ELR (cell line): Measurements from ENCODE around the gene COMP.
"Not testable (repeated sequence)": the region's sequence is repeated elsewhere in the genome, so short reads cannot be mapped to it uniquely, and the experiment has no call there.

Experiments used
- DNase-seq: peaks from one replicate; pipeline ENCODE4 v3.0.0-alpha.2; 2015; ENCODE audit warnings: low read depth

Gene COMP

DNA sequence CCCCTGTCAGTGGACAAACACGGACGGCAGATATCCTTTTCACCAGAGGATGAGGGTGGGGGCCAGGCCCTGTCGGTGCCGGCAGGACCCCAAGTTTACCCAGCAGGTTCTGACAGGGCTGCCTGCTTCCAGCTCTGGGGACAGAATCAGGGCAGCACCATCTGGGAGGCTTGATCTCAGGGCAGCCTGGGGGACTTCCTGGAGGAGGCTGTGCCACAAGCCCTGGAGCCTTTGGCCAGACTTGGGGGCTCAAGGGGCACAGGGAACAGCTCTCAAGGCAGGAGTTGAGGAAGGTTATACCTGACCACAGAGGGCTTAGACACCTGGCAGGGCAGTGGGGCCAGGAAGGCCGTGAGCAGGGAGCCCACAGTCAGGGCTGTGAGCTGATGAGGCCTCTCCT is 45.2 kb downstream of the COMP start:
- no peak for DNase-seq

DNA sequence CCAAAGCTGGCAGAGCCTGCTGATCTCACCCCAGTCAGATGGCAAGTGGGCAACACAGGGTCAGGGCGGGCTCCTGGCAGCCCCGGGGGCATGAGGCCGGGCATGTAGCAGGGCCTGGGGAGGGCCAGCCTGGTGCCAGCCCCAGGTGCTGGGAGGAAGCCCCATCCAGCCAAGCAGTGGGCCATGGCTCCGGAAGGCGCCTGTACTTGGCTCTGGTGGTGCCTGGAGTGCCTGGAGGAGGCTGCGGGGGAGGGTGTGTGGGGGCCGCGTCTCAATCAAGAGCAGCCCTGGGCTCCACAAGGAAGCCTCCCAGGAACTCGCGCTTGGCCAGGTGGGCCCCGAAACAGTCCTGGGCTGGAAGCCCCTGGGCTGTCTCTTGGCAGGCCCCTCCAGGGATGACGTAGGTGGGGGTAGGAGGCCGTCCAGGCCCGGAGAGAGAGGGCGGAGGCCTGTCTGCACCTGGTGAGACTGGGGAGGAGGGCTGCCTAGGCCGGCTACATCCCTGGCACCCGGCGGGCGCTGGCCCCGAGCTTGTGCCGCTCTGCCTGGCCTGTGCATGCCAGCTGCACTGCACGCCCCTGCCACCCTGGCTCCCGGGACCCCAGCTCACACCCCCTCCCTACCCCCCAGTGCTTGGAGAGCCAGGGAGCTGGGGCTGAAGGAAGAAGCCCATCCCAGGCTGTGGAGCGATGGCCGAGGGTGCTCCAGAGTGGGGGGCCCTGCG is 45.9 kb downstream of the COMP start:
- no peak for DNase-seq

DNA sequence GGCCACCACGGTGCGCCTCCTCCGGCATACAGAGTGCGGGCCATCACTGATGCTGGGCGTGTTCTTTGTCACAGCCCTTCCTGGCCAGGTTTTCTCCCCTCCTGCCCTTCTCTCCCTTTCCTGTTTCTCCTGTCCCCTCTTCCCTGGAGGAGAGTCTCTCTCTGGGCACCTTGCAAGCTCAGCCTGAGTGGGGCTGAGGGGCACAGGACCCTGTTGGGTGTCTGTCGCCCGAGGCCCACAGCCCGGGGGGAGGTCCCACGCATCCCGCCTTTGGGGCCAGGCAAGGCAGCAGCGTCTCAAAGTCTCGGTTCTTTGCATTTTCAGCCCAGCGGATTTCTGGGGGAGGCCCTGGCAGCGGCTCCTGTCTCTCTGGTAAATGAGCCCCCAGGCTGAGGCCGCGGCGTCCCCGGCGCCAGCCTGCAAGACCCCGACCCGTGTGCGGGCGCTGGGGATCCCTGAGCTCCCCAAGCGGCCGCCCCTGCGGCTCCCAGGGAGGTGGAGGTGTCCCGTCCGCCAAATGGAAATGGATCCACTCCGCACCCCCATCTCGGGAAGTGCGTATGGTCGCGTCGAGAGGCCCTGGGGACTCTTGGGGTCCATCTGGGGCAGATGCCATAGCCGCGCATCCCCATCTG is 47.2 kb downstream of the COMP start:
- DNase-seq = no peak

DNA sequence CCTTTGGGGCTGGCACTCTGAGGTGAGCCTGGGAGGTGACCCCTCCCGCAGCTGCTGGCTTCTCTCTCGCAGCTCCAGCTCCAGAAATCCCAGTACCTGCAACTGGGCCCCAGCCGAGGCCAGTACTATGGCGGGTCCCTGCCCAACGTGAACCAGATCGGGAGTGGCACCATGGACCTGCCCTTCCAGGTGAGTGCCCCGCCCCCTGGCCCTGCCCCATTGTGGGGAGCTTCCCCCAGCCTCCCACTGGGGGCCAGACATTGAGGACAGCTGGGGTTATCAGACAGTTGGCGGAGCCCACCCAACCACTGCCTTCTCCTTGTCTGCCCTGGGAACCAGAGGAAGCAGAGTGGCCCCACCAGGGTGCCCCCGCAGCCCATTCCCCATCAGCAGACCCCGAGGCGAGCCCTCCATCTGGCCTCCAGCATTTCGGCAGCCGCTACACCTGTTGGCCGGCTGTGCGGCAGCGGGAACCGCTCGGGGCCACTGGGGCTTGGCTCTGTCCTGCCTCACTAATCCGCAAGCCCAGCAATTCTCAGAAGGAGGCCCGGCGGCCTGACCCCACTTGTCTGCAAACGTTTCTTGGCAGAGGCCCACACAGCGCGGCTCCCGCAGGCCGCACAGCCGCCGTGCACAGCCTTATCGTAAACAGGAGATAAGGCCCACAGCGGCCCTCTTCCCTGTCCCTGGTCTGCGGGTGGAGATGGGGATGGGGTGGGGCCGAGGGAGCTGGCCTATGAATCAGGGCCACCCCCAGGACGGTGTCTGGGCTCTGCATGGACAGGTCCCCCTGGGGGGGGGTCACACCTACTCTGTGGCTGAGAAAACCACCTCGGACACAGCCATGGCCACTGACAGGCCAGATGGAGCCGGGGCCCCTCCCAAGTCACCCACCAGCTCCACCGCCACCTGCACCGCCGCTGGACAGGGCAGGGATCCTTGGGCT is 48.0 kb downstream of the COMP start:
- no peak for DNase-seq

DNA sequence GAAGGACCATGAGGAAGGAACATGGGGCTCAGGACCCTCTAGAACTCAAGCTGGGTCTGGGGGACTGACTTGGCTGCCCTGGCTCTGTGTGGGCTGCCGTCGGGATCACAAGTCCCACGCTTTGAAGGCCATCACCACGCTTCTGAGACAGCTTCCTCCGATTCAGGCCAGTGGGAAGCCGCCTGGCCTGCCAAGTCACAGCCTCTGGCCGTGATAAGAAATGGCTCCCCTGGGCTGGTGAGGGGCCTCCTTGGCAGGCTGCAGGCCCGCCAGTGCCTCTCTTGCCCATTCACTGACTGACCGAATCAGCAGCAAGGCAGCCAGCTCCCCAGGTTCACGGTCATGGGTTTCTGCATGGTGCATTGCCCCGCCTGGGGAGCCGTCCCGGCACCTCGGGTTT is 48.8 kb downstream of the COMP start:
- DNase-seq = no peak

DNA sequence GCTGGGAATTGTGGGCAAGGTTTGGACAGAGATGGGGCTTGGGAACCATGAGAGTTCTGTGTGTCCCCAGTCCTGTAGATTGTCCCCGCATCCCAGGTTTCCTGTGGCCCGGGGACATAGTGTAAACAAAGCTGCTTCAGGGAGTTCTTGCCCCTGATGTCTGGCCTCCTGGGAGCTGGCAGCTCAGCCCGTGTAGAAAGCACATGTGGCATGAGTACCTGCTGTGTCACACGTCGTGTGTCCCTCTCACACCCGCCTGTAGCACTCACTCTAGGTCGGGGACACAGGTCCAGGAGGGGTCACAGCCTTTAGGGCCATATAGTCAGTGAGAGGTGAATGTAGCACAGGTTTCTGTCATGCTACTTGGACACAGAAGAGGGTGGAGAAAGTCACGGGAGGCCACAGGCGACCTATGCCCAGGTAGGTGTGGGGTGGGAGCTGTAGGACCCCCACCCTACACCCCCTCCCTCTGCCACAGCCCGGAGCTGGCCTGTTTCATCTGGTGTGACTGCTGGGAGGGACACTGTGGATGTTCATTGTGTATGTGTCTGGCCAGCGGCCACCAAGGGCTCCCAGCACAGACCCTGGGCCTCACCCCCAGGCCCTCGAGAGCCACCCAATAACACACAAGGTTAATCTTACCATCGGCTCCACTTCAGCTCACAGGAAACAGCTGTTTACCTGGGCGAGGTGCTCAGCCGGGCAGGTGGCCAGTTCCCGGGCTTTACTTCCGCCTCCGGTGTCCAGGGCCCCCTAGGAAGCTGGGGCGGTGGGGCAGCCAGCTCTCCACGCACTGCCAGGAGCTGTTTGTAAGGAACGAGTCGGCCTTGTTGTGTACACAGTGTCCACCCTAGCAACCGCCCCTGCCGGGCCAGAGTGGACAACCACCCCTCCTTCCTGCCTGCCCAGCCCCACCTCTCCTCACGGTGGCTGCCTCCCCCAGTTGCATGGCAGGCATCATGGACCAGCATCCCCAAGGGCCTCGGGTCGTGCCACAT is 49.7 kb downstream of the COMP start:
- DNase-seq = no peak

DNA sequence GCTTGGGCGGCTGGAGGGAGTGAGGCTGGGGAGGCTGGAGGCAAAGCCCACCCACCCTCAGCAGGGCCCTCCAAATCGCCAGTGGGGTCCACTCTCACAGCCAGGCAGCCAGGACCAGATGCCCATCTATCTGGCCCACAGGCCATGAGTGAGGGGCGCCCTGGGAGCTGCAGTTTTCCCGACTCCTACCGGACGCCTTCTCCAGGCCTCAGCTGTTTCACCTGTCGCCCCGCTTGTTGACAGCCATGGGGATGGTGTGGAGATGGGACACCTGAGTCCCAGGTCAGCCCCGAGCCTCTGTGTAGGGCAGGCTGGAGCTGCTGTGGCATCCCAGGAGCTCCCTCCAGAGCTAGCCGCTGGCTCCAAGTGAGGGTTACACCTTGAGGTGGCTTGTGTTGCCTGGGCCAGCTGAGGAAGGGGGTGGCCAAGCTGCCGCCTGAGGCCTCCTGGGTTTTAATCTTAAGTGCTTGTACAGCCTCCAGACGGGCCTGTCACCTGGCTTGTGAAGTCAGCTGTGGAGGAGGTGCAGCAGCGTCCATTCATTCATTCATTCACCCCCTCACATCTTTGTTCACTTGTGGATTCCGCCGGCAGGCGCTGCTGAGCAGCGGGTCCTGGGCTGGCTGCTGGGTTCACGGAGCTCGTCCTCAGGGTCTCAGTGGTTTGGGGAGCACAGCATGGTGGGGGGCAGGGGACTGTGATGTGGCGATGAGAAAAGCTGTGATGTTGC is 52.0 kb downstream of the COMP start:
- no peak for DNase-seq

DNA sequence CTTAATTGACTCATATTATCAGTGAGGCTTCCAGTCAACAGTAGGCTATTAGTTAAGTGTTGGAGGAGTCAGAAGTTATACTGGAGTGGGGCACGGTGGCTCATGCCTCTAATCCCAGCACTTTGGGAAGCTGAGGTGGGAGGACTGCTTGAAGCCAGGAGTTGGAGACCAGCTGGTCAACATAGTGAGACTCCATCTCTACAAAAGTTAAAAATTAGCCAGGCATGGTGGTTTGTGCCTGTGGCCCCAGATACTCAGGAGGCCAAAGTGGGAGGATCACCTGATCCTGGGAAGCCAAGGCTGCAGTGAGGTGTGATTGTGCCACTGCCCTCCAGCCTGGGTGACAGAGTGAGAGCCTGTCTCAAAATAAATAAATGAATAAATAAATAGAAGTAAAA is 53.2 kb downstream of the COMP start:
- no peak for DNase-seq

DNA sequence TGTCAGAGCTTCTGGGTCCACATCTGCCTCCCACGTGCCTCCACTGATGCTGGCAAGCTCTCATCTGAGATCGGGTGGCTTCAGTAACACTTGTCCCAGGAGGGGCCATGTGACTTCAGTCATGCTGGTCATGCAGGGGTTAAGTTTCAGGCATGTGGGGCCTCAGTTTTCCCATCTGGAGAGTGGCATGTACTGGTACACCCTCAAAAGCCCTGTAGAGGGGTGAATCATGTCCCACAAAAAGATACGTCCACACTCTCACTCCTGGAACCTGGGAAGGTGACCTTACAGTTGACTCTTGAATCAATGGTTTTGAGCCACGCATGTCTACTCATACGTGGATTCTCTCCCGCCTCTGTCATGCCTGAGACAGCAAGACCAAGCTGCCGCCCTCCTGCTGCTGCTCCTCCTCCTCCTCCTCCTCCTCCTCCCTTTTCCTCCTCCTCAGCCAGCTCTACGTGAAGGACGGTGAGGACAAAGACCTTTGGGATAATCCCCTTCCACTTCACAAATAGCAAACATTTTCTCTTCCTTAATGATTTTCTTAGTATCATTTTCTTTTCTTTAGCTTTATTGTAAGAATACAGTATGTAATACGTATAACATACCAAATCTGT is 53.7 kb downstream of the COMP start:
- DNase-seq = peak; percentile 10

DNA sequence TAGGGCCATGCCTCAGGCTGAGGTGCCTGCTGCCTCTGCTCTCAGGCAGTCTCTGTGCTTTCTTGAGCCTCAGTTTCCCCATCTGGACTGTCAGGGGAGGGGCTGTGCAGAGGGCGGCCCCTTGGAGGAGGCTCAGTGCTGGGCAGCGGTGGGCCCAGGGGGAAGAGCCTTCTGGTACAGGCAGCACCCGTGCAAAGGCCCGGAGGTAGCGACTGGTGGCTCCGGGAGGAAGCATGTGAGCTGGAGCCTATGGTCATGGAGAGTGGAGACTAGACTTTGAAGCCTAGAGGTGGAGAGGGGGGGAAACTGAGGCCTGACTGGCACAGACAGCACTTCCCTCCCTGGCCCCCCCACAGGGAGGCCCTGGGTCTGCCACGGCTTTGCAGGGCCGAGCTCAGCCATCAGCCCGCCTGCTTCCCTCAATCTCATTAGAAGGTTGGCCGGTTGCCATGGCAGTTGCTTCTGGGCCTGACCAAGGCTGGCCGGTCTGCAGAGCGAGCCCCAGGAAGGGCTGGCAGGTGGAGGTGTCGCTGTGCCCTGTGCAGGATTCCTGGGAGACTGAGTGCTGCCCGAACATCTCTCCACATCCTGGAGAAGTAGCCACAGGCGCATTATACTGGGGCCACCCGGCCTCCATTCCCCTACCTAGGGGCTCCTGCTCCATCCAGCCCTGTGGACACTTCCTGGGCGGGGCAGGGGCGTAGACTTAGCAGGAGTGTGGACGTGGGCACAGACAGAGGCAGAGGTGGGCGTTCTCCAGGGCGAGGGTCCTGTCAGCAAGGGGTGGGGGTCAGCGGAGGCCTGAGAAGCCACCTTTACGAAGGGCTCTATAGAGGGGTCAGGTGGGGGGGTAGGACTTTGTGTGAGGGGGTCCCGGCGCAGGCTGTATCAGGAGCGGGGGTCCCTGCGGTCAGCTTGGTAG is 54.4 kb downstream of the COMP start:
- DNase-seq = no peak

DNA sequence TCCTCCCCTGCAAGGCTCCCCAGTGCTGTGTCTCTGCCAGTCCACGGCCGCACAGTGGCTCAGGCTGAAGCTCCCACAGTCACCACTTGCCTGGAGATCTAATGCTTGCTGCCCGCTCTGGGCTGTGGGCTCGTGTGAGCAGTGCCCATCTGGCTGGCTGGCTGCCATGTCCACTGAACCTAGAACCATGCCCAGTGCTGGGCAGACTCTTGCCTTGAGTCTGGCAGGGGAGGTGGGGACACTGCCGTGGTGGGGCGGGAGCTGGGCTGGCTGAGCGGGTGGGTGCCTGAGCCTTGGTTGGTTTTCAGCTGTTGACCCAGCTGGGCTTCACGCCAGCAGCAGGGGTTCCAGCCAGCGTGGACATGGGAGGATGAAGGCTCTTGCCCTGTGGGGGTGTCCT is 55.4 kb downstream of the COMP start:
- no peak for DNase-seq

DNA sequence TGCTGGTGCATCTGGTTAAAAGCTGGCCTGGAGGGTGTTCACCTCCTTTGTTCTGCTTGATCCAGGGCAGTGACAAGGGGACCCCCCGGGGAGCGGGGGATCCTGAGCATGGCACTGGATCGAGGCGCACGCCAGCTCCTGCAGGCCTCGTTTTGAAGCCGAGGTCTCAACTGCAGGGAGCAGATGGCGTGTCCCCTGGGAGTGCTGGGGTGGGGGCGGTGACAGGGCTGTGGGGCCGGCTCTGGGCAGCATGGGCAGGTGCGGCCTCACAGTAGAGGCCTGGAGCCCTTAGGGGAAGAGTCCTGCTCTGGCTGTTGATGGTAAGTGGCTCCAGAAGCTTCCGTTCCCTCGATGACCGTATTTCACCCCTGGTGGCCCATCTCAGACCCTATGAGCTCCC is 55.8 kb downstream of the COMP start:
- DNase-seq = no peak

DNA sequence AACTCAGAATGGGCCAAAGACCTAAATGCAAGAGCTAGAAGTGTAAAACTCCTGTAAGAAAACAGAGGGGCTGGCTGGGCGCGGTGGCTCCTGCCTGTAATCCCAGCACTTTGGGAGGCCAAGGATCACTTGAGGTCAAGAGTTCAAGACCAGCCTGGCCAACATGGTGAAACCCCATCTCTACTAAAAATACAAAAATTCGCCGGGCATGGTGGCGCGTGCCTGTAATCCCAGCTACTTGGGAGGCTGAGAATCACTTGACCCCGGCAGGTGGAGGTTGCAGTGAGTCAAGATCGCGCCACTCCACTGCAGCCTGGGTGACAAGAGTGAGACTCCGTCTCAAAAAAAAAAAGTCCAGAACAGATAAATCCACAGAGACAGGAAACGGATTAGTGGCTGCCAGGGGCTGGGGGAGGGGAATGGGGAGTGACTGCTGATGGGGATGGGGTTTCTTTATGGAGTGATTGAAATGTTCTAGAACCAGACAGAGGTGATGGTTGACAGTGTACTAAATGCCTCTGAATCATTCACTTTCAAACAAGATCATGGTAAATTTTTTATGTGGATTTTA is 57.3 kb downstream of the COMP start:
- DNase-seq = not testable (repeated sequence)

DNA sequence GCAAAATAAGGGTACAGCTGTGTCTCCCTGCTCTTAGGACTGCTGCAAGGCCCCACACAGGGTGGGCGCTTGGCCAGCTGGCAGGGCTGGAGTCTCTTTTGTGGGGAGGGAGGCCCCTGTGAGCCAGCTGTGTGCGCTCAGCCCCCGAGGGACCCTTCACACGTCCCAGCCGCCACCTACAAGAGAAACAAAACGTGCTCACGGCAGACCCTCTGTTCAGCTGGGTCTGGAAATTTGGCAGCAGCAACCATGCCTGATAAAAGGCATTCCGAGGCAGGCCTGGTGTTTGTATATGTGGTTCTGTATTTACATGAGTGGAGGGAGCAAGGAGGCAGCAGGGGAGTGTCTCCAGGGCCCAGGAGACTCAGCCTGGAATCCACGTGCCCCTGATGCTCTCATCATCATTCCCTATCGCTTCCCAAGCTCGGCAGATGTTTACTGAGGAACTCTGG is 57.9 kb downstream of the COMP start:
- DNase-seq = no peak
